BJ (cell line): Measurements from ENCODE around the gene JAML. TPM values are rescaled to one million over a fixed set of nuclear protein-coding genes. Genes with fewer than 3 reads are reported as not detected.

ENCODE experiments used
- CTCF ChIA-PET: fragments of 350-600 bp; formaldehyde crosslinking; extraction: SDS; loops from one replicate; lab custom pipeline; 2021; ENCODE audit warnings: antibody characterized with exemption, inconsistent platforms; lab: Yijun Ruan, JAX
- POLR2A ChIA-PET: fragments of 300-600 bp; sonication (Branson Sonifier 250); formaldehyde crosslinking; extraction: SDS; loops from one replicate; lab custom pipeline; 2021; ENCODE audit warnings: antibody characterized with exemption; lab: Charles Lee
- DNase-seq: peaks from one replicate; pipeline ENCODE4 v3.0.0-alpha.2; 2011; ENCODE audit warnings: low read depth
- H3K27me3 ChIP-seq: 2 replicates; pipeline ENCODE4 v1.6.0; 2011; ENCODE audit warnings: low read length; ENCODE audit not compliant: control insufficient read depth, insufficient read depth
- H3K36me3 ChIP-seq: 2 replicates; pipeline ENCODE4 v1.5.1; 2011; ENCODE audit warnings: low read length; ENCODE audit not compliant: control insufficient read depth, insufficient read depth
- H3K4me3 ChIP-seq: 2 replicates; pipeline ENCODE4 v1.5.1; 2011; ENCODE audit warnings: low read depth, mild to moderate bottlenecking, control low read depth, low read length
- polyA plus RNA-seq: library from polyadenylated mRNA; depleted of rRNA; stranded (reverse); fragments of >200 nt; gene quantifications from 2 replicates; pipeline ENCODE4 v1.2.3, GENCODE V29; 2011
- TF ChIP-seq, protein P1 (sequence below): IDR thresholded peaks from 2 replicates; pipeline ENCODE4 v1.5.1; 2011; ENCODE audit warnings: low read depth, mild to moderate bottlenecking, control low read depth, inconsistent platforms, low read length, moderate library complexity; ENCODE audit not compliant: insufficient read depth

Gene JAML
- polyA plus RNA-seq, 1 experiment, result not detected

GRCh38 chr11:118166641-118167040 lies 58.2 kb downstream of the JAML start:
- DNase-seq, result no peak
- Histone ChIP-seq H3K27me3 (peaks cover 4% of the 10 kb centered on the region; the same call in 1 of the 2 replicates), H3K4me3 (no peak overlapping the region), H3K36me3 (no peaks in the 10 kb centered on the region)
- CTCF ChIA-PET, result interaction anchor here (1.0 to 8.3 kb wide), 3 partner anchors 10 to 22 kb away, joined by 3 to 161 read pairs (median 4); partner anchors contain the start of gene SCN2B
- TF ChIP-seq, protein P1, sequence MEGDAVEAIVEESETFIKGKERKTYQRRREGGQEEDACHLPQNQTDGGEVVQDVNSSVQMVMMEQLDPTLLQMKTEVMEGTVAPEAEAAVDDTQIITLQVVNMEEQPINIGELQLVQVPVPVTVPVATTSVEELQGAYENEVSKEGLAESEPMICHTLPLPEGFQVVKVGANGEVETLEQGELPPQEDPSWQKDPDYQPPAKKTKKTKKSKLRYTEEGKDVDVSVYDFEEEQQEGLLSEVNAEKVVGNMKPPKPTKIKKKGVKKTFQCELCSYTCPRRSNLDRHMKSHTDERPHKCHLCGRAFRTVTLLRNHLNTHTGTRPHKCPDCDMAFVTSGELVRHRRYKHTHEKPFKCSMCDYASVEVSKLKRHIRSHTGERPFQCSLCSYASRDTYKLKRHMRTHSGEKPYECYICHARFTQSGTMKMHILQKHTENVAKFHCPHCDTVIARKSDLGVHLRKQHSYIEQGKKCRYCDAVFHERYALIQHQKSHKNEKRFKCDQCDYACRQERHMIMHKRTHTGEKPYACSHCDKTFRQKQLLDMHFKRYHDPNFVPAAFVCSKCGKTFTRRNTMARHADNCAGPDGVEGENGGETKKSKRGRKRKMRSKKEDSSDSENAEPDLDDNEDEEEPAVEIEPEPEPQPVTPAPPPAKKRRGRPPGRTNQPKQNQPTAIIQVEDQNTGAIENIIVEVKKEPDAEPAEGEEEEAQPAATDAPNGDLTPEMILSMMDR, result no peak
- POLR2A ChIA-PET, result no interaction called here

DNA sequence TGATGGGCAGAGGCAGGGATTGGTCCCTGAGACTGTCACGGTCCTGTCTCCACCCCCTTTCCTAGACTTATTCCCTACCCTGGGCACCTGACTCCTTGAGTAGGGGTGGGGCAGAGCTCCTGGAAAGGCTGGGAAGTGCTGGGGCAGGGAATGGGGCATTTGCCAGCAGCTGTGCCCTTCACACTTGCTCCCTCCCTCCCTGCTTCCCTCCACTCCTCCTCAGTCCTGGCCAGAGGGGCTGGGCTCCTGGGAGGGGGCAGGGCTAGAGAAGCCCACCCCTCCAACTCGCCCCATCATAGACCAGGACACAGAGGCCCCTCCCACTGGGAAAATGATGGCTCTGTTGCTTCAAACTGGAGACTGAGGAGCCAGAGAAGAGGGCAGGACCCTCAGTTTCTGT lies 59.9 kb downstream of the JAML start:
- no peak for DNase-seq
- Histone ChIP-seq H3K36me3 (no peaks in the 10 kb centered on the region), H3K4me3 (no peak overlapping the region), H3K27me3 (peaks cover 6% of the 10 kb centered on the region)
- TF ChIP-seq, protein P1, result no peak
- ChIA-PET CTCF (interaction anchor here (1.0 kb wide), 1 partner anchor 20 kb away, joined by 3 read pairs; no protein-coding TSS in a partner anchor), POLR2A (no interaction called here)

DNA sequence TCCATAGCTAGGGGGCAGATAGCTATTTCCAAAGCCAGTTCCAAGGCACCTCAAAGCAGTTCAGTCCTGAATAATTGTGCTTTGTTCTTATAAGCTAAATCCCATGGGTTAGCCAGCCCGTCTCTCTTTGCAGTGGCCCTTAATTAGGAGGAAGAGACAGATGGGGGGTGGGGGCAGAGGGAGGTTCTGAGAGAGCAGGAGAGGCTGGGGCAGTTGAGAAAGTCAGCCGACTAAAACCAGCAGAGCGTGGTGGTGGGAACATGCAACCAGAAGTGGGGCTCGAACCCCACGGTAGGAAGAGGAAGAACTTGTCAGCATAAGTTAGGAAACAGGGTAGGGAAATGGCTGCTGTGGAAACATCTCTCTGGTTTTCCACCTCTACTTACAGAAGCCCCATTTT lies 61.3 kb downstream of the JAML start:
- Histone ChIP-seq H3K4me3 (no peak overlapping the region), H3K36me3 (no peaks in the 10 kb centered on the region), H3K27me3 (peaks cover 12% of the 10 kb centered on the region)
- ChIA-PET CTCF (interaction anchor here (0.9 to 1.4 kb wide), 3 partner anchors 8 to 113 kb away, joined by 3 to 4 read pairs (median 4); no protein-coding TSS in a partner anchor), POLR2A (no interaction called here)
- DNase-seq, result no peak
- TF ChIP-seq, protein P1, result no peak

- POLR2A ChIA-PET, result no interaction called here
- TF ChIP-seq, protein P1, result no peak
- Histone ChIP-seq H3K27me3 (peaks cover 18% of the 10 kb centered on the region), H3K4me3 (no peak overlapping the region), H3K36me3 (no peaks in the 10 kb centered on the region)
- CTCF ChIA-PET, result interaction anchor here (0.9 to 1.4 kb wide), 2 partner anchors 9 to 18 kb away, joined by 4 read pairs; no protein-coding TSS in a partner anchor
- DNase-seq, result no peak
These were observed 62.0 kb downstream of the JAML start for GRCh38 chr11:118162846-118163245.

- POLR2A ChIA-PET, result no interaction called here
- TF ChIP-seq, protein P1, result no peak
- DNase-seq, result no peak
- H3K27me3 ChIP-seq, result peaks cover 29% of the 10 kb centered on the region
- CTCF ChIA-PET, result no interaction called here
- no peaks in the 10 kb centered on the region for H3K36me3 ChIP-seq
- H3K4me3 ChIP-seq, result no peak overlapping the region
These were observed 63.0 kb downstream of the JAML start for GRCh38 chr11:118161786-118162185.
